IPS DF 6.9 (cell line): ENCODE data around the gene CANT1.

Source experiments
- DNase-seq: peaks from one replicate; pipeline ENCODE4 v3.0.0-alpha.2; 2013; ENCODE audit warnings: low read depth, low spot score
- H3K27ac ChIP-seq: one replicate; pipeline ENCODE4 v1.5.1; 2013; ENCODE audit warnings: low read length, control low read depth
- H3K27me3 ChIP-seq: 2 replicates; pipeline ENCODE4 v1.6.1; 2013; ENCODE audit warnings: mild to moderate bottlenecking, low read length; ENCODE audit not compliant: control insufficient read depth, insufficient read depth
- H3K36me3 ChIP-seq: 2 replicates; pipeline ENCODE4 v1.6.1; 2013; ENCODE audit warnings: low read length; ENCODE audit not compliant: control insufficient read depth, insufficient read depth
- H3K4me1 ChIP-seq: 2 replicates; pipeline ENCODE4 v1.6.1; 2013; ENCODE audit warnings: low read length; ENCODE audit not compliant: control insufficient read depth, insufficient read depth
- H3K4me3 ChIP-seq: 2 replicates; pipeline ENCODE4 v1.5.1; 2013; ENCODE audit warnings: mild to moderate bottlenecking, low read length
- H3K9me3 ChIP-seq: 2 replicates; pipeline ENCODE4 v1.6.1; 2013; ENCODE audit warnings: low read length, inconsistent platforms; ENCODE audit not compliant: control insufficient read depth, insufficient read depth
- WGBS: extraction: QIAGEN DNeasy Blood & Tissue Kit; methylation state at CpG from one replicate; pipeline ENCODE4 v1.1.7; 2013; ENCODE audit warnings: mixed read lengths, missing lambda C conversion rate; ENCODE audit not compliant: insufficient read length, insufficient coverage; 5-methylcytosine and 5-hydroxymethylcytosine counted together

The CANT1 gene

DNA sequence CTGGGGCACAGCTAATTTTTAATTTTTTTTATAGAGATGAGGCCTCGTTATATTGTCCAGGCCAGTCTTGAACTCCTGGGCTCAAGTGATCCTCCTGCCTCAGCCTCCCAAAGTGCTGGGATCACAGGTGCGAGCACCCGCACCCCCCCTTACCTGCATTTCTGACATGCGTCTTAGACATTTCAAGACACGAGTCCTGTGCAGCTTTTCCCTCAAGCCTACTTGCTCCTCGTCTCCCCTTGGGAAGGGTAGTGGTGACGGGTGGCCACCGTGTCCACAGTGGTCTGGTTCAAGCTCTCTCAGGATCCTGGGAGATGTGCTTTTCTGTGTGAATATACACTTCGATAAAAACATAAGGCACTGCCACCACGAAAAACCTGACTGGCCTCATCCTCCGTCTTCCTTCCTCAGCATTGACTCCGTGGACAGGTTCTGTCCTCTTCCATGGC, 9.6 kb downstream of the CANT1 start:
- H3K9me3 ChIP-seq: no peaks in the 10 kb centered on the region
- peaks cover 19% of the 10 kb centered on the region for H3K27me3 ChIP-seq
- no peak for DNase-seq
- peaks cover 7% of the 10 kb centered on the region for H3K36me3 ChIP-seq
- no peak overlapping the region for H3K4me3 ChIP-seq
- no peaks in the 10 kb centered on the region for H3K4me1 ChIP-seq
- no CpG with 5 or more reads among the region's 12 CpGs for WGBS
- H3K27ac ChIP-seq: no peak overlapping the region

DNA sequence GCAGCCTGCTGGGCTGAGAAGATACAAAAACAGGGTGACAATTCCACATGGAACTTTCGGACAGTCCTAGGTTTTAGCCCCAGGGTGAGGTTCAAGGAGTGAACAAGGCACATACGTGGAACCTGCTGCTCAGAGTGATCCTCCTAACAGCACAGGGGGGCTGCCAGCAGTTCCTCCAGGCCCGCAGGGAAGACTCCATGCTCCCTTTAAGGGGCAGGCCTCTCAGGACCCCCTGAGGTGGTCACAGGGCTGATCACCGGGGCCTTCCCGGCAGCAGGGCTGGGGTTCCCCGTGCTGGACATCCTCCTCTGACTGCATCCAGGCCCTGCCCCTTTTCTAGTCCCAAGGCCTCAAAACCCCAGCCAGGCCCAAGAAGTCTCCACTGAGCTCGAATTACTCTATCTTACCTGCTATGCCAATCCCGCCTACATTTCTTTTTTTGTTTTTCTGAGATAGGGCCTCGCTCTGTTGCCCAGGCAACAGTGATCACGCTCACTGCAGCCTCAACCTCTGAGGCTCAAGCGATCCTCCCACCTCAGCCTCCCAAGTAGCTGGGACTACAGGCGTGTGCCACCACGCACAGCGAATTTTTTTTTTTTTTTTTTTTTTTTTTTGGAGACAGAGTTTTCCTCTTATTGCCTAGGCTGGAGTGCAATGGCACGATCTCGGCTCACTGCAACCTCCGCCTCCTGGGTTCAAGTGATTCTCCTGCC, 10.4 kb downstream of the CANT1 start:
- Histone ChIP-seq H3K27me3 (peaks cover 19% of the 10 kb centered on the region), H3K4me3 (no peak overlapping the region), H3K27ac (no peak overlapping the region), H3K9me3 (no peaks in the 10 kb centered on the region), H3K36me3 (peaks cover 7% of the 10 kb centered on the region), H3K4me1 (no peaks in the 10 kb centered on the region)
- DNase-seq: no peak
- WGBS: no CpG with 5 or more reads among the region's 17 CpGs

DNA sequence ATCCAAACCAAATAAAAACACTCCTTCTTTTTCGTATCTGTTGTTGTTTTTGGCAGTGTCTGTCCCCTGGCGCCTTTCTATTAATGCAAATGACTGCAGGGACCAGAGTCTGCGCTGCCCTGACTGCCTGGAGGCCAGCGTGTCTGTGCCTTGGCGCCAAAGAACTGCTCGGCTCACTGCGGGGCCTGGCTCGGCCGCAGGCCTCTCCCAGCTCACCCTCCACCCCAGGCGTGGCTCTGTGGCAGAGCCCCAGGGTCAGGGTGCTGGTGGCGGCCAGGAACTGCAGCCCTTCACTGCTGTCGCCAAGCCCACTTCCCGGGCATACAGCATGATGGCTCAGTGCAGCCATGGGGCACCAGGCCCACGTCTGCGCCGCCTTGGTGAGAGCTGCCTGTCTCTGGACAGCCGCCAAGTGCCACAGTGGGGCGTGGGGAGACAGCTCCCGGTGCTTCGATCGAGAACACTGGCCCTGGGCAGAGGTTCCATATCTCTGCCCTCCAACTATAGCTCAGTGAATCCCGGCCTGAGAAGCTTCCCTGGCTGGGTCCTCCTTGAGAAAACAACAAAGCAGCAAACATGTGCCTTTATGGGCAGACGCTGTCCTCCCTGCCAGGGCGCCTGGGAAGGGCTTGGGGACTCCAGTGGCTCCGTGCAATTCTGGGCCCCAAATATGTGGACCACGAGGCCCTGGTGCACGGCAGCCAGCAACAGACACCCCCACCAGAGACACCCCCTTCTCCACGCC, 11.1 kb downstream of the CANT1 start:
- no peak for DNase-seq
- no peaks in the 10 kb centered on the region for H3K4me1 ChIP-seq
- no peak overlapping the region for H3K27ac ChIP-seq
- peaks cover 16% of the 10 kb centered on the region for H3K27me3 ChIP-seq
- H3K9me3 ChIP-seq: no peaks in the 10 kb centered on the region
- no peak overlapping the region for H3K4me3 ChIP-seq
- no CpG with 5 or more reads among the region's 28 CpGs for WGBS
- peaks cover 7% of the 10 kb centered on the region for H3K36me3 ChIP-seq

DNA sequence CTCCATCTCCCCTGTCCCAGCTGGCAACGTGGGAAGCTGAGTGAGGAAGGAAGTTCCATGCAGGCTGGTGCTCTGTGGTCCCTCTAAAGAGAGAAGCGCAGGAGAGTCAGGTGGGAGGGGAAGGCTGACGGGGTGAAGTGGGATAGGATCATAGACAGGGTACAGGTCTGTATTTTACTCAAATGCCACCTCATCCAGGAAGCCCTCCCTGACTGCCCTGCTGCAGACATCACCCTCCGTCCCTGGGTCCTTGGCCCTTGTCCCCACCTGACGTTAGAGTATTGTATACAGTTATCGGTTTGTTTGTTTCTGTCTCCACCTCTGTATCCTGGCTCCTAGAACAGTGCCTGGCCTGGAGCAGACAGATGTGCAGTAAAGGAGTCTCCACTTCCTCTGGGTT, 11.7 kb downstream of the CANT1 start:
- H3K27ac ChIP-seq: no peak overlapping the region
- H3K27me3 ChIP-seq: peaks cover 13% of the 10 kb centered on the region
- H3K9me3 ChIP-seq: no peaks in the 10 kb centered on the region
- no CpG with 5 or more reads among the region's 6 CpGs for WGBS
- H3K36me3 ChIP-seq: peaks cover 7% of the 10 kb centered on the region
- H3K4me3 ChIP-seq: no peak overlapping the region
- no peaks in the 10 kb centered on the region for H3K4me1 ChIP-seq
- DNase-seq: no peak

DNA sequence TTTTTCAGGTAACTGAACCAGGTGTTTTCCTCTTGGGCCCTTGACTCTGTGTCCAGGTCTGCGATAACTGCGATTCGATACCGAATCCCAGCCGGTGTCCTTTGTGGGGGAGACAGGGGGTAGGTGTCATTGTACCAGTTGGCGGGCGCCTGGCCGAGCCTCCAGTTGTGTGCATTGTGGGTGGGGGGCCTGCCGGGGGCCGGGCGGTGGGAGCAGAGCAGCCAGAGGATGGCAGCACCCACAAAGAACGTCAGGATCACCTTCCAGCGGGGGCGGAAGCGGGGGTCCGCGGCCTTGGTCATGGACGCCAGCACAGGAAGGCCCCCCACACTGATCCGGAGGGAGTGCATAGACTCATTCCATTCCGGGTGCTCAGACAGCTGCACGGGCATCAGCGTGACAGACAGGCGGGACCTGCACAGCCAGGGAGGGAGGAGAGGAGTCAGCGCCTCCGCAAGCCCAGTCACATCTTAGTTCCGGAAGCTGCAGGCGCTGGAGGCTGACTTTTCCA, 12.3 kb downstream of the CANT1 start:
- Histone ChIP-seq H3K9me3 (no peaks in the 10 kb centered on the region), H3K27me3 (peaks cover 7% of the 10 kb centered on the region), H3K4me3 (no peak overlapping the region), H3K36me3 (peaks cover 7% of the 10 kb centered on the region), H3K4me1 (no peaks in the 10 kb centered on the region), H3K27ac (no peak overlapping the region)
- DNase-seq: no peak
- no CpG with 5 or more reads among the region's 27 CpGs for WGBS

DNA sequence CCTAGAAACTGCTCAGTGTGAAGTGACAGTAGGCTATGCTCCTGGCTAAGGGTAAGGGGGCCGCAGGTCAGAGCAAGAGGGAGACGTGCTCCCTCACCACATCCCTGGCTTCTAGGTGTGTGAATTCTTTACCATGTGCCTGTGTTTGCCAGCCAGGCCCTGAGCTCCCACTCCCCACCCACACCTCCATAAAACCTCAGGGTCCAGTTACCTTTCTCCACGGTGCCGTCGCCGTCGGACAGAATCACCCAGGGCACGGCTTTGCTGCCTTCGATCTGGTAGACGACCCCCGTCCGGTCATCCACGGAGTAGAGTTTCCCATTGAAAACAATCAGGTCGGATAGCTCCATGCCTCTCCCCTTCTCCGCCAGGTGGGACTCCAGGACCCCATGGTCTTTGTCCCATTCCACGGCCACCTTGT, 12.8 kb downstream of the CANT1 start:
- Histone ChIP-seq H3K36me3 (peaks cover 7% of the 10 kb centered on the region), H3K4me3 (no peak overlapping the region), H3K4me1 (no peaks in the 10 kb centered on the region), H3K9me3 (no peaks in the 10 kb centered on the region), H3K27ac (no peak overlapping the region), H3K27me3 (peaks cover 3% of the 10 kb centered on the region; the same call in 1 of the 2 replicates)
- no CpG with 5 or more reads among the region's 16 CpGs for WGBS
- DNase-seq: no peak

DNA sequence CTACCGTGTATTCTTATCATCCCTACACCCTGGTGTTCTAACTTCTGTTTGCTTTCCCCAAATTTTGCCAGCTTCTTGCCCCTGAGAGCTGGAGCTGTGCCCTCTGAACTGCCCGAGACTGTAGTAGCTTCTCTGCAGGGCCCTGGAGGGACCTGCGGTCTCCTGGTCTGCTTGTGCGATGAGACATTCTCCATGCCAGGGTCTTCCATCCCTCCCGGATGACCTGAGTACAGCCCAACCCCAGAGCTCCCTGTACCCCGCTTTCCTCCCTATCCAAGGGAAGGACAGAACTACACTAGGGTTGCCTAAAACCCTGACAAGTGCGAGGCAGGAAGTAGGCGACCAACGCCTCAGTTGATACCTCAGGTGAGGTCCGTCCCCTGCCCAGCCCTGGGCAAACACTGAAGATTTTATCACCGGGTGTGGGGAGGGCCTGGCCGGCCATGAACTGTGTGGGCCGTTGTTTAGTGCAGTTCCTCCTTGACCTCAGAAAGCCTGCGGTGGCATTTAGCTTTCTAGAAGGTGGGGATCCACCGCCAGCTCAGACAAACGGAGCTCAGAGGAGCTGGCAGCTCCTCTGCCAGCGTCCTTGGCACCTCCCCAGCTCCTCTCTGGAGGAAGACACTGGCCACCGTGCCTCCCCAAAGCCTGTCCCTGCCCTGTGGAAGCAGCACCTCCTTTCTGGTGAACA, 13.7 kb downstream of the CANT1 start:
- Histone ChIP-seq H3K27ac (no peak overlapping the region), H3K4me1 (no peaks in the 10 kb centered on the region), H3K9me3 (no peaks in the 10 kb centered on the region), H3K36me3 (peaks cover 7% of the 10 kb centered on the region), H3K4me3 (no peak overlapping the region), H3K27me3 (no peaks in the 10 kb centered on the region; the same call in 1 of the 2 replicates)
- no peak for DNase-seq
- no CpG with 5 or more reads among the region's 18 CpGs for WGBS

DNA sequence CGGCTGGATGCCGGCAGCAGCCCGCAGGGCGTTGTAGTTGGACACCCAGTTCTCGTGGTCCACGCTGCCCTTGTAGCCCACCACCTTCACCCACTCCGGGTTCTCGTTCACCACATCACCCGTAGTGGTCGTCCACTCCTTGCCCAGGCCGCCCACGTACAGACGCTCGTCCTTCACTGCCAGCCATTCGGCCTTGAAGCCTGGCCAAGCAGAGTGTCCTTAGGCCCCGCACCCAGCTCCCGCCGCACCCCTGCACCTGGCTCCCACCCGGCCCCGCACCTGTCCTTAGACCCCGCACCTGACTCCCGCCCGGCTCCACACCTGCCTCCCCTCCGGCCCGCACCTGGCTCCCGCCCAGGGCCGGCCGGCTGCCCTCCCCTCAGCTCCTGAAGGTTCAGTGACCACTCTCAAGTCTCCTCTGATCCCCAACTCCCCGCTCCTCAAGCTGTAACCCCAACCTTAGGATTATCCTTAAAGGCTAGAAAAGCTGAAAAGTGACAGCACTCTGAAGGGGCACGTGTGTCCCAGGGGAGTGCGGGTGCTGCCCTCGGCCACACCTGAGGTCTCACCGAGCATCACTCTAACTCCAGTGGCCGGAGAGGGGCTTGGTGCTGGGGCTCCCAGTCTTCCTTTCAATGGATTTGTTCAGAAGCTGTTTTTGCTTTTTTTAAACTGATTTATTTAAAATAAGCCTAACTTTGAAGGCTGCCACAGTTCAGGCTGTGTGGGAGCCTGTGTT, 14.4 kb downstream of the CANT1 start:
- no peak overlapping the region for H3K4me3 ChIP-seq
- H3K4me1 ChIP-seq: no peaks in the 10 kb centered on the region
- H3K9me3 ChIP-seq: no peaks in the 10 kb centered on the region
- no peaks in the 10 kb centered on the region for H3K27me3 ChIP-seq
- DNase-seq: no peak
- peaks cover 7% of the 10 kb centered on the region for H3K36me3 ChIP-seq
- H3K27ac ChIP-seq: no peak overlapping the region
- WGBS: no CpG with 5 or more reads among the region's 34 CpGs

DNA sequence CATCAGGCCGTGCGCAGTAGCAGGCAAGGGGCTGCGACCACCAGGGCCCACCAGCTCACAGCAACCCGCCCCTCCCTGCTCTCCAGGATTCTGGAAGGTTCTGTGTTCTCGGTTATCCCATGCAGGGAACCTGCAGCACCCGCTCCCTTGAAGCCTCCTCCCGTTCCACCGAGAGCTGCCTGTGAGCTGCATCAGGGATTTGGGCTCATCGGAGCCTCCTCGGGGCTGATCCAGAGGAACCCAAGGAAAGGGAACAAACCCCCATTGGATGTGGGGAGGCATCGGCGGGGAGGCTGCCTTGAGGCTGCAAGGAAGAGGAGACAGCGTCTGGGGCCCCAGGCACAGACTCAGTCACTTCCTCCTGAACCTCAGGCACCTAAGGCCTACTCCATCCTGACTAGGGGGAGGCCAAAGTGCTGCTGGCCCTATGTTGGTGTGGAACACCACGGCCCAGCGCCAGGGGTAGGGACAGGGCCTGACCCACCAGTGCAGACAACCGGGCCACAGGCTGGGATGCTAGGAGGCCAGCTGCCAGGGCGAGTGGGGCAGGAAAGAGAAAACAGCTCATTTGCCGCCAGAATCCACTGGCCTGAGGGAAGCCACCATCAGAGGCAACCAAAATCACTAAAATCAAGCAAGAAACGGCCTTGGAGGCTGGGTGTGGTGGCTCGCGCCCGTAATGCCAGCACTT, 15.4 kb downstream of the CANT1 start:
- WGBS: no CpG with 5 or more reads among the region's 22 CpGs
- DNase-seq: no peak
- H3K36me3 ChIP-seq: peaks cover 7% of the 10 kb centered on the region
- H3K27me3 ChIP-seq: no peaks in the 10 kb centered on the region
- H3K4me1 ChIP-seq: no peaks in the 10 kb centered on the region
- H3K4me3 ChIP-seq: no peak overlapping the region
- no peak overlapping the region for H3K27ac ChIP-seq
- H3K9me3 ChIP-seq: no peaks in the 10 kb centered on the region
